MM.1S (cell line): ENCODE results near the gene OR8D1.

Experiments
- DNase-seq: peaks from one replicate; pipeline ENCODE4 v3.0.0-alpha.2; 2015
- H2AFZ ChIP-seq: fragments of 300-600 bp; sonication (generic); 2 replicates; pipeline ENCODE4 v1.6.0; 2016; ENCODE audit warnings: antibody characterized with exemption, low read length
- H3F3A ChIP-seq: fragments of 300-600 bp; sonication (generic); 2 replicates; pipeline ENCODE4 v1.6.1; 2016; ENCODE audit warnings: mild to moderate bottlenecking, antibody characterized with exemption, low read length, moderate library complexity, mixed read lengths; ENCODE audit not compliant: insufficient read depth
- H3K27ac ChIP-seq: fragments of 300-600 bp; sonication (generic); 2 replicates; pipeline ENCODE4 v1.5.1; 2016; ENCODE audit warnings: mild to moderate bottlenecking, low read length
- H3K27me3 ChIP-seq: fragments of 300-600 bp; sonication (generic); replicated peaks from 2 replicates; pipeline ENCODE4 v1.6.0; 2016; ENCODE audit warnings: low read length; ENCODE audit not compliant: insufficient read depth
- H3K36me3 ChIP-seq: fragments of 300-600 bp; sonication (generic); replicated peaks from 2 replicates; pipeline ENCODE4 v1.6.1; 2016; ENCODE audit warnings: mild to moderate bottlenecking, low read length, mixed read lengths; ENCODE audit not compliant: insufficient read depth
- H3K4me1 ChIP-seq: fragments of 300-600 bp; sonication (generic); 2 replicates; pipeline ENCODE4 v1.6.1; 2016; ENCODE audit warnings: low read length, mixed read lengths
- H3K4me2 ChIP-seq: fragments of 300-600 bp; sonication (generic); 2 replicates; pipeline ENCODE4 v1.6.0; 2016; ENCODE audit warnings: low read depth, low read length
- H3K4me3 ChIP-seq: fragments of 300-600 bp; sonication (generic); 2 replicates; pipeline ENCODE4 v1.5.1; 2016; ENCODE audit warnings: low read length, mixed read lengths
- H3K79me2 ChIP-seq: fragments of 300-600 bp; sonication (generic); 2 replicates; pipeline ENCODE4 v1.6.1; 2016; ENCODE audit warnings: mixed run types, low read length, mixed read lengths
- H3K9ac ChIP-seq: fragments of 300-600 bp; sonication (generic); 2 replicates; pipeline ENCODE4 v1.6.1; 2016; ENCODE audit warnings: low read length, mixed read lengths
- H3K9me2 ChIP-seq: fragments of 300-600 bp; sonication (generic); replicated peaks from 2 replicates; pipeline ENCODE4 v1.6.1; 2016; ENCODE audit warnings: mild to moderate bottlenecking, low read length, mixed read lengths; ENCODE audit not compliant: insufficient read depth
- H3K9me3 ChIP-seq: fragments of 300-600 bp; sonication (generic); replicated peaks from 2 replicates; pipeline ENCODE4 v1.6.1; 2016; ENCODE audit warnings: mild to moderate bottlenecking, low read length, mixed read lengths; ENCODE audit not compliant: insufficient read depth
- H4K20me1 ChIP-seq: fragments of 300-600 bp; sonication (generic); 2 replicates; pipeline ENCODE4 v1.6.1; 2016; ENCODE audit warnings: mild to moderate bottlenecking, low read length, moderate library complexity, mixed read lengths; ENCODE audit not compliant: insufficient read depth
- EZH2 ChIP-seq: fragments of 300-600 bp; sonication (generic); optimal IDR thresholded peaks from 2 replicates; pipeline ENCODE3; 2017; ENCODE audit warnings: low read depth, mild to moderate bottlenecking, antibody characterized with exemption, low read length, mixed read lengths
- EZH2phosphoT487 ChIP-seq: fragments of 300-600 bp; sonication (generic); IDR thresholded peaks from 2 replicates; pipeline ENCODE4 v1.6.1; 2018; ENCODE audit warnings: antibody characterized with exemption, low read length
- TF ChIP-seq, protein P1 (sequence below): fragments of 300-600 bp; sonication (generic); IDR thresholded peaks from 2 replicates; pipeline ENCODE4 v1.5.1; 2016; ENCODE audit warnings: antibody characterized with exemption, low read length, mixed read lengths

Gene OR8D1

DNA sequence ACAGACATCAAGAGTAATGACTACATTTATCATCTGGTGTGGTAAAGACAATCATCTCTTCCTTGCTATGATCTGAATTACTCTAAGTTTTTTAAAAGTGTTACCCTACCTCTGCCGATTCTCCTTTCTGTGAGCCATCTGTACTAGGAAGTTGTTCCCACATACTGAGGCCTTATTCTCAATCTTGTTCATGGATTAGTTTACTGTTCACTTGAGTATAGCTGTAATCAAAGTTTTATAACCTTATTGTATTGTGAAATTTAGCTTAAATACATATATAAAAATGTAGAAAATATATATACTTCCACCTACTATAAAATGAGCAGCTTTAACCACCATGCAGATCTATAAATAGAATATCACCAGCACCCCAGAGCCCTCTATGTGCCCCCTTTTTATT, 8.6 kb upstream of the OR8D1 start:
- DNase-seq, result no peak
- TF ChIP-seq EZH2, result no peak
- TF ChIP-seq, protein P1, sequence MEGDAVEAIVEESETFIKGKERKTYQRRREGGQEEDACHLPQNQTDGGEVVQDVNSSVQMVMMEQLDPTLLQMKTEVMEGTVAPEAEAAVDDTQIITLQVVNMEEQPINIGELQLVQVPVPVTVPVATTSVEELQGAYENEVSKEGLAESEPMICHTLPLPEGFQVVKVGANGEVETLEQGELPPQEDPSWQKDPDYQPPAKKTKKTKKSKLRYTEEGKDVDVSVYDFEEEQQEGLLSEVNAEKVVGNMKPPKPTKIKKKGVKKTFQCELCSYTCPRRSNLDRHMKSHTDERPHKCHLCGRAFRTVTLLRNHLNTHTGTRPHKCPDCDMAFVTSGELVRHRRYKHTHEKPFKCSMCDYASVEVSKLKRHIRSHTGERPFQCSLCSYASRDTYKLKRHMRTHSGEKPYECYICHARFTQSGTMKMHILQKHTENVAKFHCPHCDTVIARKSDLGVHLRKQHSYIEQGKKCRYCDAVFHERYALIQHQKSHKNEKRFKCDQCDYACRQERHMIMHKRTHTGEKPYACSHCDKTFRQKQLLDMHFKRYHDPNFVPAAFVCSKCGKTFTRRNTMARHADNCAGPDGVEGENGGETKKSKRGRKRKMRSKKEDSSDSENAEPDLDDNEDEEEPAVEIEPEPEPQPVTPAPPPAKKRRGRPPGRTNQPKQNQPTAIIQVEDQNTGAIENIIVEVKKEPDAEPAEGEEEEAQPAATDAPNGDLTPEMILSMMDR, result no peak
- TF ChIP-seq EZH2phosphoT487, result no peak
- Histone ChIP-seq H3K27me3 (no peaks in the 10 kb centered on the region), H3K4me2 (no peak overlapping the region), H3K9ac (no peak overlapping the region), H4K20me1 (no peaks in the 10 kb centered on the region), H2AFZ (no peak overlapping the region), H3F3A (no peaks in the 10 kb centered on the region), H3K79me2 (no peaks in the 10 kb centered on the region), H3K4me3 (no peak overlapping the region), H3K36me3 (no peaks in the 10 kb centered on the region), H3K9me3 (no peaks in the 10 kb centered on the region), H3K4me1 (no peaks in the 10 kb centered on the region), H3K27ac (no peak overlapping the region), H3K9me2 (no peaks in the 10 kb centered on the region)

DNA sequence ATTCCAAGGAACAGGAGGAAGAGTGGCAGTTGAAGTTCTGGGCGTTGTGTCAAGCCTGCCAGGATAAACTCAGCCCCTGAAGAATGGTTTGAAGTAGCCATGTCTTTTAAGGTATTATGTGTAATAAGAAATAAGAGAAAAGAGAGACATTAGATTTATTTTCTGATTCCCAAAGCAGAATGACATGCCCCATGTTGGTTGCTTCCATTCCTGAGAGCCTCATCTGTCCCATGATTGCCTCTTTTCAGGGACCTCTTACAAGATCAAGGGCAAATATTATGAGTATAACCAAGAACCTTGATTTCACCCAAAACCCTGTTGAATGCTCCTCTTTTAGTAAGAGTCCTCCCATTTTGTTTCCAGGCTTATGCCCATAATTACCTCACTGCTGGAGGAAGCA, 6.3 kb upstream of the OR8D1 start, which contains the start of gene OR8D2:
TSS of gene OR8D2 (minus strand) at position 101 of the 400 bp plus-strand sequence. CDS start at position 101, 0 bp downstream.
- H3K36me3 ChIP-seq, result no peaks in the 10 kb centered on the region
- H3K9me2 ChIP-seq, result no peaks in the 10 kb centered on the region
- no peak within 1 kb of the TSS for H3K4me3 ChIP-seq
- H2AFZ ChIP-seq, result no peak within 1 kb of the TSS
- no peak within 1 kb of the TSS for H3K27ac ChIP-seq
- no peaks in the 10 kb centered on the region for H3K27me3 ChIP-seq
- no peaks in the 10 kb centered on the region for H3K4me1 ChIP-seq
- H3K79me2 ChIP-seq, result no peaks in the 10 kb centered on the region
- H3F3A ChIP-seq, result no peaks in the 10 kb centered on the region
- TF ChIP-seq EZH2phosphoT487 (no peak), EZH2 (no peak)
- TF ChIP-seq, protein P1, result no peak
- no peaks in the 10 kb centered on the region for H4K20me1 ChIP-seq
- H3K9me3 ChIP-seq, result no peaks in the 10 kb centered on the region
- no peak within 1 kb of the TSS for H3K9ac ChIP-seq
- DNase-seq, result no peak
- H3K4me2 ChIP-seq, result no peak within 1 kb of the TSS

DNA sequence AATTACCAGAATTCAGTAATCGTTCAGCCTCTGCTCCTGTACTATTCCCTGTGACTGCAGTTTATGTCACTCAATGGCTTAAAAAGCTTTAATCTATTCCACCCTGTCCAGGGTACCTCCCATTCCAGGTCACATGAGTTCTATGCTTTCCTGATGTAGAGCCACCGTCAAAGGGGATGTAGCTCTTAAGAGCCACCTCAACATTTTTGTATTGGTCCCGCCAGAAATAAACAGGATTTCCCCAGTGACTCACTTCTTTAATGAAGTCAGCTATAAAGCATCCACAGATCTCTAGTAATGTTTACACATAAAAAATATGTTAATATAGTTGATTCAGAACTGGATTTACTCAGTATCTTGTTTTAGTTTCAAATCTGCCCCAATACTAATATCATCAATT, 1.3 kb upstream of the OR8D1 start:
- no peaks in the 10 kb centered on the region for H3K4me1 ChIP-seq
- H3K9me3 ChIP-seq, result no peaks in the 10 kb centered on the region
- no peaks in the 10 kb centered on the region for H3K36me3 ChIP-seq
- no peak overlapping the region for H3K4me2 ChIP-seq
- no peak overlapping the region for H3K4me3 ChIP-seq
- H3K79me2 ChIP-seq, result no peaks in the 10 kb centered on the region
- TF ChIP-seq EZH2phosphoT487, result no peak
- H3F3A ChIP-seq, result no peaks in the 10 kb centered on the region
- no peak overlapping the region for H3K27ac ChIP-seq
- H4K20me1 ChIP-seq, result no peaks in the 10 kb centered on the region
- no peak overlapping the region for H3K9ac ChIP-seq
- H2AFZ ChIP-seq, result no peak overlapping the region
- no peak for DNase-seq
- no peaks in the 10 kb centered on the region for H3K9me2 ChIP-seq
- no peaks in the 10 kb centered on the region for H3K27me3 ChIP-seq

DNA sequence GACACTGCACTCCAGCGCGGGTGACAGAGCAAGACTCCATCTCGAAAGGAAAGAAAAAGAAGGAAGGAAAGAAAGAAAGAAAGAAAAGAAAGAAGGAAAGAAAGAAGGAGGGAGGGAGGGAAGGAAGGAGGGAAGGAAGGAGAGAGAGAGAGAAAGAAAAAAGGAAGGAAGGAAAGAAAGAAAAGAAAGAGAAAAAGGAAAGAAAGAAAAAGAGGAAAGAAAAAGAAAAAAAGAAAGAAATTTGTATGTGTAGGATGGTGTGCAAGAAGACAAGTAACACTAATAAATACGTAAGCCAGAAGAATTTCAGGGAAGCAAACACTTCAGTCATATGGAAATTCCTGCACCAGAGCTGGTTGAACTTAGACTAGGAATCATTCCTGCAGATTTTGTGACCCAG, 618 bp downstream of the OR8D1 start:
- Histone ChIP-seq H3K4me2 (no peak overlapping the region), H3K27ac (no peak overlapping the region), H3K9me2 (no peaks in the 10 kb centered on the region), H3F3A (no peaks in the 10 kb centered on the region), H3K4me1 (no peaks in the 10 kb centered on the region), H3K79me2 (no peaks in the 10 kb centered on the region), H3K9ac (no peak overlapping the region), H3K9me3 (no peaks in the 10 kb centered on the region), H3K27me3 (no peaks in the 10 kb centered on the region), H2AFZ (no peak overlapping the region), H4K20me1 (no peaks in the 10 kb centered on the region), H3K36me3 (no peaks in the 10 kb centered on the region), H3K4me3 (no peak overlapping the region)
- DNase-seq, result no peak
- TF ChIP-seq, protein P1, result no peak
- no peak for TF ChIP-seq EZH2phosphoT487
- no peak for TF ChIP-seq EZH2
